ENCODE results near the gene SIPA1L3. TPM values are rescaled to one million over a fixed set of nuclear protein-coding genes. Genes with fewer than 3 reads are reported as not detected.

SIPA1L3 gene
- total and polyA plus RNA-seq, 9 of the 15 experiments (the other 6 are each of a cell fraction or from before 2014, with no cell fraction given) = 0.01 to 6.1 (median 2.5) TPM

- 0 out of 4 replicates have a peak, but pooled peaks of 1 of the 2 experiments have one; percentile 25 for TF ChIP-seq ZMIZ1 (IDR thresholded peaks at IDR 0.05; ENCODE audit: low read depth in 2 of 2, low read length in 2 of 2)
- no peak for TF ChIP-seq GTF3C2 (IDR thresholded peaks at IDR 0.05; ENCODE audit: borderline replicate concordance, extremely low read depth, insufficient read length)
- TF ChIP-seq ARID2 (IDR thresholded peaks at IDR 0.05) = peak; percentile 65; the same call in 1 of the 2 replicates
- no peak for TF ChIP-seq MLLT1 (IDR thresholded peaks at IDR 0.05)
- peak; percentile 48; the same call in 1 of the 2 replicates for TF ChIP-seq RB1 (IDR thresholded peaks at IDR 0.05; ENCODE audit: low read depth)
- TF ChIP-seq CBX3 (IDR thresholded peaks at IDR 0.05; ENCODE audit: borderline replicate concordance in 1 of 2, low read length in 2 of 2) = peak in 1 of 2 experiments; percentile 26; a peak in 1 of 3 replicates
- TF ChIP-seq LEF1 (IDR thresholded peaks at IDR 0.05) = no peak
- 0 out of 2 replicates have a peak, but pooled peaks have one; percentile 47 for TF ChIP-seq KLF16 (IDR thresholded peaks at IDR 0.05)
- 0 out of 2 replicates have a peak, but pooled peaks have one; percentile 34 for TF ChIP-seq ATF7 (IDR thresholded peaks at IDR 0.05)
- TF ChIP-seq IRF1 (CRISPR knock-in tag; IDR thresholded peaks at IDR 0.05; ENCODE audit: borderline replicate concordance) = no peak
- 0 out of 2 replicates have a peak, but pooled peaks have one; percentile 16 for TF ChIP-seq ZEB2 (IDR thresholded peaks at IDR 0.05)
- peak; percentile 67 for TF ChIP-seq DEAF1 (CRISPR knock-in tag; IDR thresholded peaks at IDR 0.05)
- no peak for TF ChIP-seq EHMT2 (IDR thresholded peaks at IDR 0.05)
- peak; percentile 47; the same call in 1 of the 2 replicates for TF ChIP-seq PKNOX1 (IDR thresholded peaks at IDR 0.05)
Measured at GRCh38 chr19:38142176-38143035, 235.4 kb downstream of the SIPA1L3 start (continued).

Measured in K562 (cell line).